Omental fat pad (tissue), 4 donors: ENCODE results near the gene SKIDA1. TPM values are rescaled to one million over a fixed set of nuclear protein-coding genes. Genes with fewer than 3 reads are reported as not detected.

Source experiments
- ATAC-seq: fragments of 150-250 bp; one replicate; pipeline ENCODE4 v1.9.1; 2016; ENCODE audit warnings: mild to moderate bottlenecking, moderate library complexity; ENCODE audit not compliant: low FRiP score
- DNase-seq: peaks from one replicate; pipeline ENCODE4 v3.0.0-alpha.2; 2019; ENCODE audit warnings: low spot score
- CTCF ChIP-seq, 3 donors: fragments of 450-650 bp; IDR thresholded peaks; one replicate each; pipeline ENCODE4 v1.5.1; 2016 to 2017; ENCODE audit warnings: antibody characterized with exemption in 3 of 3, mild to moderate bottlenecking in 3 of 3, moderate library complexity in 2 of 3
- total RNA-seq, 4 donors: library from RNA; depleted of rRNA; stranded (reverse); fragments of >200 nt; gene quantifications; one replicate each; pipeline ENCODE4 v1.1.0, GENCODE V29; 2016

SKIDA1 gene
- total RNA-seq, 4 donors from 2014 or later = 0.36 to 1.4 (median 0.77) TPM

- ATAC-seq = no peak
- TF ChIP-seq CTCF (IDR thresholded peaks at IDR 0.05) = no peak
- DNase-seq = no peak
Measured at GRCh38 chr10:21505711-21506278, 19.7 kb downstream of the SKIDA1 start.

- no peak for TF ChIP-seq CTCF (IDR thresholded peaks at IDR 0.05)
- ATAC-seq = no peak
- DNase-seq = no peak
Measured at GRCh38 chr10:21503542-21503941, 21.9 kb downstream of the SKIDA1 start.

GRCh38 chr10:21502348-21502740 is 23.1 kb downstream of the SKIDA1 start:
- DNase-seq (no peak), ATAC-seq (no peak)
- TF ChIP-seq CTCF (IDR thresholded peaks at IDR 0.05) = no peak

- TF ChIP-seq CTCF (IDR thresholded peaks at IDR 0.05) = no peak
- ATAC-seq = no peak
Measured at GRCh38 chr10:21501731-21502347, 23.6 kb downstream of the SKIDA1 start.

GRCh38 chr10:21501091-21501490 is 24.4 kb downstream of the SKIDA1 start:
- TF ChIP-seq CTCF (IDR thresholded peaks at IDR 0.05) = no peak
- ATAC-seq (no peak), DNase-seq (no peak)

More at GRCh38 chr10:21501731-21502347, 23.6 kb downstream of the SKIDA1 start:
- DNase-seq = no peak

- TF ChIP-seq CTCF (IDR thresholded peaks at IDR 0.05) = no peak
- no peak for DNase-seq
- no peak for ATAC-seq
Measured at GRCh38 chr10:21500578-21500910, 24.9 kb downstream of the SKIDA1 start.
